Activated CD8-positive, alpha-beta memory T cell treated with anti-CD3 and anti-CD28 coated beads for 1 hour (primary cell): Measurements from ENCODE around the gene POGLUT2.
"Not testable (repeated sequence)": the region's sequence is repeated elsewhere in the genome, so short reads cannot be mapped to it uniquely, and the experiment has no call there.

Experiments
- DNase-seq, 2 donors: peaks; one replicate each; pipeline ENCODE4 v3.0.0-alpha.2; 2020; ENCODE audit warnings: low read depth in 1 of 2; ENCODE audit errors: extremely low read depth in 1 of 2

The POGLUT2 gene

DNA sequence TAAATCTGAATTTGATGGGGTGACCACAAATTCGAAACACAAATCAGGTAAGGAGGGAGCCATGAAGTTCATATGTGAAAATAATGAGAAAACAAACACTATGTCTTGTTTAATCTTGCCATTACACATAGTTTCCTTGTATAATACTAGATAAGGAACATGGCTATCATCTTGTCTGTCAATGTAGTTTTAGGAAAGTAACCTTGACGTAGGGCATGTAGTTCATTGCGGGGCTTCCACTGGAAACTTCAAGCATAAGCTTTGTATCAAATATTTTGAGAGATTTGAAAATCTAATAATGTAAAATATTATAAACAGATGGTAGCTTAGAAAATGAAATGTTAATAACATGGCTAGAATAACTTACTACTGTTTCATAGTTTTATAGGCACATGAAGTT, 8.9 kb upstream of the POGLUT2 start:
- DNase-seq, result no peak

DNA sequence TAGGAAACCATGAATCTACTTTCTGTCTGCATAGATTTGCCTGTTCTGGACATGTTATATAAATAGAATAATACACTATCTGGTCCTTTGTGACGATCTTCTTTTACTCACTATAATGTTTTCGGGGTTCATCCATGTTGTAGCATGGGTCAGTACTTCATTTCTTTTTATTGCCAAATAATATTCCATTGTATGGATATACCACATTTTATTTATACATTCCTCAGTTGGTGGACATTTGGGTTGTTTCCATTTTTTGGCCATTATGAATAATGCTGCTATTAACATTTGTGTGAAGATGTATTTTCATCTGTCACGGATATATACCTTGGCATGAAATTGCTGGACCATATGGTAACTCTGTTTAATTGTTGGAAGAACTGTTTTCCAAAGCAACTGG, 6.9 kb upstream of the POGLUT2 start:
- DNase-seq, result no peak

DNA sequence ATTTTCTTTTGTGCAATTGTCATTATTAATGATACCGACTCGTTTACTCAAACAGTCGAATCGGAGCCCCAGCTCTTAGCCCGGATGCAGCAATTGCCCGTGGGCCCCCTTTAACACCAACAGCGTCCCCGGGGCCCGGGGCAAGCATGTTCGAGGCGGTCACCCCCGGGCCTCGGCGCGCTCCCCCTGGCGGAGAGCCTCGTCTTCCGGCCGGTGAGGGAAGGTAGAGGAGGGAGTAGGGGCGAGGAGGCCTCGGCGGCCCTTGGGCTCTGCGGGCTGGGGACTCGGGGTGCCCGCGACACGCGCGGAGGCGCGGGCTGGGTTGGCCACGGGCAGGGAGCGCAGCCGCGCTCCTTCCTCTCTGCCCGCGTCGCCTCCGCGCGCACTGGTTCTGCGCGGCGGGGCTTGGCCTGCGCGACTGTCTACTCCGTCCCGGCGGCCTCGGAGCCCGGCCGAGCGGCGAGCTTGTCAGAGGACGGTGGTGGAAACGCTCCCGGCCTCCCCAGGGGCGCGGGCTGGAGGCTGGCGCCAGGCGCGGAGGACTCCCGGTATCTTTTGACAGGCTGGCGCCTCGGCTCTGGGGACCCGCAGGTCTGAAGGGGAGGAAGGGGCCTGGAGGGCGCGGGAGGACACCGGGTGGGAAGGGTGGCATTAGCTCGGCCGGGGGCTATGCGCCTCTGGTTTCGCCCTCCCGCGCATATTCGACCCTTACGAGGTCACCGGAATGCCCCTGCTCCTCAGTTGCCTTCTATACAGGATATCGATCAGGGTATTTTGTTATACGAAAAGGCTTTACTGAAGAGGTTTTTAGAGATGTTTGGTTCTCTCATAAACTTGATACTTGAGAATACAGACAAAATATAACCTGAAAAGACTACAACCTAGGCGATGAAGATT, 1.6 kb upstream of the POGLUT2 start:
- peak; percentile 62 to 79 for DNase-seq

DNA sequence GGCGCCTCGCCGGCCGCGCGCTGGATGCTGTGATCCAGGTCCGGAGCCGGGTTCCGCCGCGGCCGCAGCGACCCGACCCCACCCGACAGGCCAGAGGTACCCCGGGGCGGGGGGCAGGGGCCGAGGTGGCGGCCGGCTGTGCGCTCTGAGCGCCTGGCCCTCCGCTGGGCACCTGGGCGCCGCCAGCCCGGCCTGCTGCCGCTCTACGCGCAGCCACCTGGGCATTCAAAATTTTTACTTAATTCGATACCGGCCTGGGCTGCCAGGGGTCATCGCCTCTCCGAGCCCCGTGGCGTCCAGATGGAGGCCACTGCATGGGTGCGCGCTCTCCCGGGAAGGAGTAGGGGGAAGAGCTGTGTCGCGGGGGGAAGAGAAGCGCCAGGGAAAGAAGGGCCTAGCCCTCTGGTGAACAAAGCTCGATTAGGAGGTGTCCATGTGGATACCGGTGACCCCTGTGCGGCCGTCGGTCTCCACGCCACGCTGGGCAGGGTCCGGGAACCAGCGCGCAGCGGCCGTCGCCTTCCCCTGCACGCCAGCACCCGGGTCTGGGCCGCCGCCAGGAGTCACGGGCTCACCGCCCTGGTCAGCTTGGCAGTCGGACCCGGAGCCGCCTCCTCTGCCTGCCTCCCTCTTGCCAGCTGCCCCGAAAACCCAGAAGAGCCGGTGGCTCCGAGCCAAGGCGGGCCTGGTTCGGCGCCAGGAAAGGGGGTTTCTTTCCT, 809 bp upstream of the POGLUT2 start:
- DNase-seq, result no peak

DNA sequence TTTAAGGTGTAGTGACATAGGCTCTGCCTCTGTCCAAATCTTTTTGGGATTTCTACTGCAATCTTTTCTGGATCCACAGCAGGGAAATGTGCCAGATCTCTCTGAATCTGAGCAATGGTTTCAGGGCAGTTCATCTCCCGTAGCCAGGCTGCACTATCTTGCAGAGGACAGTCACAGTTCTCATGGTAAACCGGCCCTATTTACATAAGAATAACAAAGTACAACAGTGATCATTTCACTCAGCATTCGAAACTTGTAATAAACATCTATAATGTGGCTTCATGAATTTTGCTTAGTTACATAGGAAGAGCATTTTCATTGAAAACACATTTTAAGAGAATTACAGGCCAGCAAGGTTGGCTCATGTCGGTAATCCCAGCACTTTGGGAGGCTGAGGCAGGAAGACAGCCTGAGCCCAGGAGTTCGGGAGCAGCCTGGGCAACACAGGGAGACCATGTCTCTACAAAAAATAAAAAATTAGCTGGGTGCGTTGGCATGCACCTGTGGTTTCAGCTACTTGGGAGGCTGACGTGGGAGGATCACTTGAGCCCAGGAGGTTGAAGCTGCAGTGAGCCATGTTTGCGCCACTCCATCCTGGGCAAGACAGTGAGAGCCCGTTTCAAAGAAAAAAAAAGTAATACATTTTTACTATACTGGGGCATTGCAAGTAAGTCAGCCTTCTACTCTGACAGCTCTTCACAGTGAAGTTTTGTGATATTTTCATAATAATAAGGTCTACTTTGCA, 5.0 kb downstream of the POGLUT2 start:
- no peak for DNase-seq

DNA sequence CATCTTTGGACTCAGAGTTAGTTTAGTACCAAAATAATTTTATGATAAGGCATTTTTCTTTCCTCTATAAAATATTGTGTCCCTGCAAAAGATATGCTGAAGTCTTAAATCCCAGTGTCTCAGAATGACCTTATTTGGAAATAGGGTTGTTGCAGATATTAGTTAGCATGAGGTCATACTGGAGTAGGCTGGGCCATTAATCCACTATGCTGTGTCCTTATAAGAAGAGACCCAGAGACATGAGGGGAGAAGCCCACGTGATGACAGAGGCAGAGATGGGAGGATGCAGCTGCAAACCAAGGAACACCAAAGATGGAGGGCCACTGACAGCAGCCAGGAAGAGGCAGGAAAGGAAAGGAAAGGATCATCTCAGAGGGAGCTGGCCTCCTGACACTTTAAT, 6.4 kb downstream of the POGLUT2 start:
- DNase-seq, result no peak

DNA sequence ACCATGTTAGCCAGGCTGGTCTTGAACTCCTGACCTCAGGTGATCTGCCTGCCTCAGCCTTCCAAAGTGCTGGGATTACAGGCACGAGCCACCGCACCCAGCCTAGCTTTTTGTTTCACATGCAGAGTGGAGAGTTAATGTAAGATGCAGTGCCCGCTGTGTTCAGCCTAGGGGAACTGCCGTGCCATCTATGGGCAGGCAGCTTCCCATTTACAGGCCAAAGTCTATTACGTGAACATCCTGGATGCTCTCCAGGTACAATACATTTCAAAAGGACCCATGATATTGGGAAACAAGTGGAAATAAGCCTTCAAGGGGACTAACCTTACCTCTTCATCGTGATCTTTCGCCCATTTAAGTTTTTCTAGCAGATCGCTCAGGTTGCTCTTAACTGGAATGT, 10.1 kb downstream of the POGLUT2 start:
- no peak for DNase-seq

DNA sequence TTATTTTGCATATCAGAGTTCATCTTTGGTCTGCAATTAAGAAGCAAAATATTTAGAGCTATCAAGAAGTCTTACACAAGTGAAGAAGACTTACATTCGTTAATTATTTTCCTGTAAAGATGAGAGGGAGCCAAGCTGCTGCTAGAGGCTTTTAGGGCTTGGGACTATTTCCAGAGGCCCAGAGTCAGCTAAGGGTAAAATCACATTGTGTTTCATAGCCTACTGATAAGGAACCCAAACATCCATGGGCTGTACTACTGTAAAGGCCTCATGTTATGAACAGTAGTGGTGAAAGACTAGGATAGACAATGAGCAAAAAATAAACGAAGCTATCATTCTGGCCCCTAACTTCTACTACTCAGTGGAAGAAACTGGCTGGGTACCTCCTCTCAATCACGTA, 14.3 kb downstream of the POGLUT2 start:
- no peak for DNase-seq

DNA sequence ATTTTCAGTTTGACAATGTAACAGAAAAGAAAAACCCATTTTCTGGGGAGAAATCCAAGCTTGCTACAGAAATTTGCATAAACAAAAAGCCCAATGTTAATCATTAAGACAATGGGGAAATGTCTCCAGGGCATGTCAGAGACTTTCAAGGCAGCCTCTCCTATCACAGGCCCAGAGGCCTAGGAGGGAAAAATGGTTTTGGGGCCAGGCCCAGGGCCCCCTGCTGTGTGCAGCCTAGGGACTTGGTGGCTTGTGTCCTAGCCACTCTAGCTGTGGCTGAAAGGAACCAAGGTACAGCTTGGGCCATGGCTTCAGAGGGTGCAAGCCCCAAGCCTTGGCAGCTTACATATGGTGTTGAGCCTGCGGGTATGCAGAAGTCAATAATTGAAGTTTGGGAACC, 17.2 kb downstream of the POGLUT2 start:
- DNase-seq, result no peak

DNA sequence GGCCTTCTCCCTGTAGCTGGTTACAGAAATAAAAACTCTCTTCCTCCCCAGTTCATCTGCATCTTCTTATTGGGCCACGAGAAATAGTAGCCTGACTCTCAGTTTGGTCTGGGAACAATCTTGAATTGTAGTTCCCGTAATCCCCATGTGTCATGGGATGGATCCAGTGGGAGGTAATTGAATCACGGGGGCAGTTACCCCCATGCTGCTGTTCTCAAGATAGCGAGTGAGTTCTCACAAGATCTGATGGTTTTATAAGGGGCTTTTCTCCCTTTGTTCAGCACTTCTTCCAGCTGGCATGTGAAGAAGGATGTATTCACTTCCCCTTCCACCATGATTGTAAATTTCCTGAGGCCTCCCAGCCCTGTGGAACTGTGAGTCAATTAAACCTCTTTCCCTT, 18.1 kb downstream of the POGLUT2 start:
- not testable (repeated sequence) for DNase-seq

DNA sequence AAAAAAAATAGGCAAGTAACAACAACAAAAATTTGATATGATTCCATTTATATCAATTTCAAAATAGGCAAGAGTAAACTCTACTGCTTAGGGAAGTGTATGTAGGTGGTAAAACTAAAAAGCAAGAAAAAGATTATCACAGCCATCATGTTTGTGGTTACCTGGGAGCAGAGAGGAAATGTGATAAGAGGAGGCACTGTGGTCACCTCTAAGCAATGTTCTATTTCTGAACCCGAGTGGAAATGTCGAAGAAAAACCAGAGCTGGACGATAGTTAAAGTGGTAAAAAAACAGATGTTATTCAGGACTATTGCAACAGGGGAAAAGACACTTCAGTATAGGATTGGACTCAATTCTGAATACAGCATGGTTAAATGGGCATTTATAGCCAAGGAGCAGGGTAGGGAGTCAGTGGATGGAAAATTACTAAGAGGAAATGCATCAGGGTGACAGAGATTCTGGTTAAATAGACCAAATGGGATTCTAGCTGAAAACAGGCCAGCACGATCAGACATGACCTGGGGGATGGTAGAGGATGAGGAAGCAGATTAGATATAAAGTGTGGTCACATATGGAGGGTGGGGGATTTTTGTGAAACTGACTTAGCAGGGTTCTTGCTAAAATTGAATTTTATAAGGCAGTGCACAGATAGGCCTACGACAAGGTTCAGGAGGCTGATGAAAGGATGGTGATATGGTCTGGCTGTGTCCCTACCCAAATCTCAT, 19.2 kb downstream of the POGLUT2 start:
- DNase-seq, result no peak

DNA sequence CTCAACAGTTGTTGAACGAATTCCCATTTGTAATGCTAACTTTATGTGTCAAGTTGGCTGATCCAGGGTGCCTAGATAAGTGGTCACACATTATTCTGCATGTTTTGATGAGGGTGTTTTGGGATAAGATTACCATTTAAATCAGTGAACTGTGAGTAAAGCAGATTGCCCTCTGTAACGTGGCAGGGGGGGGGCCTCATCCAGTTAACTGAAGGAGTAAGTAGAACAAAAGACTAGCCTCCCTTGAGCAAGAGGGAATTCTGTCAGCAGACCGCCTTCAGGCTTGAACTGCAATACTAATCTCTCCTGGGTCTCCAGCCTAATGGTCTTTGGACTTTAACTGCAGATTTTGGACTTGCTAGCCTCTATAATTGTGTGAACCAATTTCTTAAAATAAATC, 21.0 kb downstream of the POGLUT2 start:
- DNase-seq, result no peak

DNA sequence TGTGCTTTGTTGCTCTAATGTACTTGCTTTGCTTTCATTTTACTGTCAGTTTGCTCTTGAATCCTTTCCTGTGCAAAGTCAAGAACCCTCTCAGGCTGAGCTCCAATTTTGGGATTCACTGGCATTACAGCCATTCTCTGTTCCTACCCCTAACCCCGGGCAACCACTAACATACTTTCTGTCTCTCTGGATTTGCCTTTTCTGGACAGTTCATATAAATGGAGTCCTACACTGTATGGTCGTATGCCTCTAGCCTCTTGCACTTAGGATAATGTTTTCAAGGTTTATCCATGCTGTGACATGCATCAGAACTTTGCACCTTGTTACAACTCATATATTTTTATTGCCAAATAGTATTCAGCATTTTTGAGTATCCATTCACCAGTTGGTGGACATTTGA, 22.5 kb downstream of the POGLUT2 start:
- no peak for DNase-seq

DNA sequence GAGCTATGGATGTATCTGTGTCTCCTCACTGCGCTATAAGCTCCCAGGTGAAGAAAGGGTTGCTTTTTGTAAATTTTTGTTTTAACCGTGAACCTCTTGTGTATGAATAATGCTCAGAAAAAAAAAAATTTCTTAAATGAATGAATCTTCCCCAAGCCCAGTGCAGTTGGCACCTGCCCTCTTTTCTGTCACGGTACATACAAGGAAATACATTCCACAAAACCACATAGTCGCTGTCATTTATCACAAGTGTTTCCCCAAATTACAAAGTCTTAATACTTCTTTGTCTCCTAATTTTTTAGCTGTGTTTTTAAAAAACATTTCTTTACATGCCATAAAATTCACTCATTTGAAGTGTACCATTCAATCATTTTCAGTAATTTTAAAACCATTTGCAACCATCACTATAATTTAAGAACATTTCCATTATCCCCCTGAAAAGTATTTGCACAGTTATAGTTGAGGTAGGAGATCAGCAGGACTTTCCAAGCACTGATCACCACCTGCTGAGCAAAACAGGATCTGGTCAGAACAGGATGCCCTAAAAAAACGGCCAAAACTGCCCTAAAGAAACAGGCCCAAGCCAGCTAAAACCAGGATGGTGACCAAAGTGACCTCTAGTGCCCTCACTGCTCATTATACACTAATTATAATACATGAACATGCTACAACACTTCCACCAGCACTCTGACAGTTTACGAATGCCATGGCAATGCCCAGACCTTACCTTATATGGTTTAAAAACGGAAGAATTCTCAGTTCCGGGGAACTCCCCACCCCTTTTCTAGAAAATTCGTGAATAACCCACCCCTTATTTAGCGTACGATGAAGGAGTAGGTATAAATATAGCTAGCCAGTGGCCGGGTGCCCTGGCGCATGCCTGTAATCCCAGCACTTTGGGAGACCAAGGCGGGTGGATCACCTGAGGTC, 23.9 kb downstream of the POGLUT2 start:
- DNase-seq, result no peak

DNA sequence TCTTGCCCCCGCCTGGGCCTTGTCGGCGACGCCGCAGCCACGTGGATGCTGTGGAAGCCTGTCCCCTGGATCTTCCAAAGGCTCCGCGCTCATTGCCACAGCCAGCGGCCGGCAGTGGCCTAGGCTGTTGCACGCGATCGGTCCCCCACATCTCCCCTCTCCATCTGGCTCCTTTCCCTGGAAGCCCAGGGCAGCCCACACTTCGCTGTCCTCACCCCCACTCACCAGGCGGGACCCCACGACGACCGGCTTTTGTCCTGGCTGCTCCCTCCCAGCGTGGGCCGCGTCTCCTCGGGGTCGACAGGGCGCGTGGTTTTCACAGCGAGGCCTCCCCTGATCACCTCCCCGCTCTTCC, 24.6 kb downstream of the POGLUT2 start:
- DNase-seq, result no peak

DNA sequence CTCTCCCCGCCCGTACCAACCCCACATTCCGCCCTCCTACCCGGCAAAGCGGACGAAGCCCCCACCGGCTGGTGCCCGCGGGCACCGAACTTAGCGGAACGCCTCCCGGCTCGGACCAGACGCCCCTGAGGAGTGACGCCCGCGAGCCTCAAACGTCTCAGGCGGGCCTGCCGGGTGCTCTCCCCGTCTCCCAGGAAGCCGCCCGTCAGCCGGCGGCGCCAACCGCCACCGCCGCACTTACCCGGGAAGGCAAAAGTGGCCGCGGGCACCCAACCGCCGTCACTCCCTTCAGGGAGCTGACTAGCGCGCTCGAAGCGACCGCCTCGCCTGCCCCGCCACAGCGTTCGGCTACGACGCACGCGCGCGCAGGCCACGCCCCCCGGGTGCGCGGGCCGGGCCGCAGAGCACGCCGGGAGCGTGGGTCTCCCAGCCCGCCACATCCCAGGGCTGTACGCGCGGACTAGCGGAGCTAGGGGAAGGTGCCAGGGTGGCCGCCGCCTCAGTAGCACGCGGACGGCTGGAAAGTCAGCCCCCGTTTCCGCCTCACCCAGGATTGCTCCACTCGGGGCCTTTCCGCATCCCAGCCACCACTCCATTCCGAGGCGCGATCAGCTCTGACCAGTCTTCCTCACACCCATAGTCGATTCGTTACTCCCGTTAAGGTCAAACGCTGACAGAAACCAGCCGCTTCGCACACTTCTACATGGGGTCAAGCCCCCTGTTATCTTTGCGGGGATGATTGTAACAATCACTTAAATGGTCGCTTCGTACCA, 25.1 kb downstream of the POGLUT2 start, which contains the start of gene TEX30:
Gene TEX30 (minus strand): TSS at position 346 of the 773 bp plus-strand sequence. CDS start 3,760 bp downstream, outside the sequence.
- DNase-seq, result peak; percentile 61 to 81

DNA sequence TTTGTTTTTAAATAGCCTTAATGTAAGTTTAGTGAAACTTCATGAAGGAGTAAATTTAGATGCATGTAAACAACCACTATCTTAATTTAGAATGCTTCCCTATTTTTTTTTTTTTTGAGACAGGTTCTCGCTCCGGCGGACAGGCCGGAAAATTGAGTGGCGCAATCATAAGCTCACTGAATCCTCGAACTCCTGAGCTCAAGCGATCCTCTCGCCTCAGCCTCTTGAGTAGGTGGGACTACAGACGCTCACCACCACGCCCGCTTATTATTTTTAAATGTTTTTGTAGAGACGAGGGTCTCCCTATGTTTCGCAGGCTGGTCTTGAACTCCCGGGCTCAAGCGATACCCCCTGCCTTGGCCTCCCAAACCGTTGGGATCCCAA, 26.7 kb downstream of the POGLUT2 start:
- DNase-seq, result no peak

DNA sequence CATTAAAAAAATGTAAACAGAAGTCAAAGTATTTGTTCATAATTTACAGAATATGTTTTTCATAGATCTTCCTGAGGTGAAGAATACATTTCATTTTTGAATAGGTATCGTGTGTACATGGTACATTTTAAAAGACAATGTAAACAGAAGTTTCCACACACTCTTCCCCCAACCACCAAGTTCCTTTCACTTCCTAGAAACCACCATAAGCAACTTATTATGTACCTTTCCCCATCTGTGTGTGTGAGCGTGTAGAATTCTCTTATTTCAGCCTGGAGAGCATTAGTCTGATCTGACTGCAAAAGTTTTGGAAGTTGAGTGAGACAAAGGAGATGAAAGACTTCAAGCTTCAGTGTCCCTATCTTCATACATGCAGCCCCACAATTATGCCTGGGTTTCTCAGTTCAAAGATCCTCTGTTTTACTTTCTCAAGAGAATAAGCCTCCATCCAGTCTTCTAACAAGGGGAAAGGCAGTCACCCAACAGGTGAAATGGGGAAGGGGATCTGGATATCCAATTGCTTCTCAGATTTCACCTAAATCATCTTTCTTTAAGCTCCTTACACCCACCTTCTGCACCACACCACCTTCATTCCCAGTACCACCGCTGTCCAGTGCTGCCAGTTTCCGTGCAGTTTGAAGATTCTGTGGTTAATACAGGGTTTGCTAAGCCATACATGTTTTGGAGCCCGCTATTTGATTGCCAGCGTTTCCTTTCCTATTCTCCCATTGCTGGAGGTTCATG, 27.3 kb downstream of the POGLUT2 start:
- no peak for DNase-seq
